Measurements from ENCODE around the gene OR10H1.
"Not testable (repeated sequence)": the region's sequence is repeated elsewhere in the genome, so short reads cannot be mapped to it uniquely, and the experiment has no call there.

Gene OR10H1

GRCh38 chr19:15815306-15815705 is at the start of gene OR10H1:
Gene OR10H1, minus strand, starts transcription at chr19:15815664. Its CDS starts 7,627 bp downstream, at chr19:15808037.
- DNase-seq (ENCODE audit: low read depth), result no peak

GRCh38 chr19:15864824-15865223 is 49.4 kb upstream of the OR10H1 start:
- no peak for DNase-seq (ENCODE audit: low read depth)

GRCh38 chr19:15863272-15863671 is 47.8 kb upstream of the OR10H1 start:
- DNase-seq (ENCODE audit: low read depth), result no peak

- DNase-seq (ENCODE audit: low read depth), result no peak
Observed at GRCh38 chr19:15862444-15862843, 47.0 kb upstream of the OR10H1 start.

- DNase-seq (ENCODE audit: low read depth), result no peak
Observed at GRCh38 chr19:15860522-15860921, 45.1 kb upstream of the OR10H1 start.

GRCh38 chr19:15859187-15859586 is 43.7 kb upstream of the OR10H1 start:
- no peak for DNase-seq (ENCODE audit: low read depth)

- no peak for DNase-seq (ENCODE audit: low read depth)
Observed at GRCh38 chr19:15850385-15850784, 34.9 kb upstream of the OR10H1 start.

- DNase-seq (ENCODE audit: low read depth), result no peak
Observed at GRCh38 chr19:15846923-15847322, 31.5 kb upstream of the OR10H1 start.

- DNase-seq (ENCODE audit: low read depth), result not testable (repeated sequence)
Observed at GRCh38 chr19:15843894-15844222, 28.4 kb upstream of the OR10H1 start.

GRCh38 chr19:15843203-15843893 is 27.9 kb upstream of the OR10H1 start:
- DNase-seq (ENCODE audit: low read depth), result no peak

- DNase-seq (ENCODE audit: low read depth), result no peak
Observed at GRCh38 chr19:15841875-15842569, 26.6 kb upstream of the OR10H1 start.

GRCh38 chr19:15840833-15841232 is 25.4 kb upstream of the OR10H1 start:
- no peak for DNase-seq (ENCODE audit: low read depth)

- not testable (repeated sequence) for DNase-seq (ENCODE audit: low read depth)
Observed at GRCh38 chr19:15839888-15840287, 24.4 kb upstream of the OR10H1 start.

GRCh38 chr19:15838351-15838750 is 22.9 kb upstream of the OR10H1 start:
- DNase-seq (ENCODE audit: low read depth), result no peak

- DNase-seq (ENCODE audit: low read depth), result no peak
Observed at GRCh38 chr19:15837221-15837731, 21.8 kb upstream of the OR10H1 start.

GRCh38 chr19:15836330-15837220 is 21.1 kb upstream of the OR10H1 start:
- peak; percentile 95 for DNase-seq (ENCODE audit: low read depth)

GRCh38 chr19:15835565-15836329 is 20.3 kb upstream of the OR10H1 start:
- not testable (repeated sequence) for DNase-seq (ENCODE audit: low read depth)

GRCh38 chr19:15834232-15834631 is 18.8 kb upstream of the OR10H1 start:
- DNase-seq (ENCODE audit: low read depth), result not testable (repeated sequence)

- DNase-seq (ENCODE audit: low read depth), result no peak
Observed at GRCh38 chr19:15831626-15832025, 16.2 kb upstream of the OR10H1 start.

- DNase-seq (ENCODE audit: low read depth), result no peak
Observed at GRCh38 chr19:15829786-15830185, 14.3 kb upstream of the OR10H1 start.

GRCh38 chr19:15829306-15829698 is 13.8 kb upstream of the OR10H1 start:
- DNase-seq (ENCODE audit: low read depth), result no peak
